ENCODE data around the gene DSC1. TPM values are rescaled to one million over a fixed set of nuclear protein-coding genes. Genes with fewer than 3 reads are reported as not detected.

DSC1 gene
- polyA plus RNA-seq, 1 donor (not counting 4 experiments of a cell fraction or from before 2014, with no cell fraction given) = 11.2 TPM

DNA sequence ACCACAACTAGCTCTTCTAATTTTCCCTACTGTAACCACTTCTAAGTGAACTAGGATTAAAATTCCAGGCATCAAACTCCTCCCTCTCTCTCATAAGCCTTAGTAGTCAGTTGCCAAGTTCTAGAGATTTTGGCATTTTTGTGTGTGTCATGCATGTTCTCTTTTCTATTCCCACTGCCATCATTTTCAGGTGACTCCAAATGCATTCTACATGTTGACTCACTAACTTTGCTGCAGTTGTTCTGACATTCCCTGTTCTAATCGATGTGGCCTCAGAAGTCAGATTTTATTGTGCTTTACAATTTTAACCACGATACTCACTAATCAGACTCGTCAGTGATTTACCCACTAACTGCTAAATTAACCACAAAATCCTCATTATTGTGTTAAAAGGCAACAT, 13.3 kb downstream of the DSC1 start:
- dilution Hi-C loops (cut with MboI; ENCODE audit: extremely low pct_ligation_motif_present, low sequenced_read_pairs) = no loop called here
- DNase-seq (ENCODE audit: low read depth, low spot score) = no peak

GRCh38 chr18:31148600-31148999, 14.1 kb downstream of the DSC1 start:
- no peak for FAIRE-seq
- H2AFZ ChIP-seq (ENCODE audit: control insufficient read depth, low read length) = no peak overlapping the region
- TF ChIP-seq EZH2 (IDR thresholded peaks at IDR 0.05; ENCODE audit: low read length) (no peak), CTCF (optimal IDR thresholded peaks at IDR 0.05 in 1 of 3, IDR thresholded peaks at IDR 0.05 in 1 of 3, conservative IDR thresholded peaks at IDR 0.05 in 1 of 3; ENCODE audit: extremely low read depth in 1 of 3, insufficient read depth in 2 of 3, low read length in 3 of 3) (no peak)

More for the DNA sequence above, 13.3 kb downstream of the DSC1 start:
- FAIRE-seq = no peak
- no peaks in the 10 kb centered on the region for H3K27me3 ChIP-seq (ENCODE audit: control insufficient read depth, extremely low read depth, insufficient read depth, low read length)
- H3K9me1 ChIP-seq (ENCODE audit: control insufficient read depth, extremely low read depth, insufficient read depth, low read length) = no peaks in the 10 kb centered on the region
- H3K27ac ChIP-seq (ENCODE audit: control insufficient read depth, insufficient read depth, low read length) = no peak overlapping the region
- no peak overlapping the region for H3K4me2 ChIP-seq (ENCODE audit: control insufficient read depth, extremely low read depth, insufficient read depth, low read depth, low read length)
- H2AFZ ChIP-seq (ENCODE audit: control insufficient read depth, low read length) = no peak overlapping the region
- no peak overlapping the region for H3K4me3 ChIP-seq (ENCODE audit: control insufficient read depth in 2 of 3, extremely low read depth in 1 of 3, insufficient read depth in 2 of 3, low read depth in 1 of 3, low read length in 3 of 3)
- no peaks in the 10 kb centered on the region for H3K36me3 ChIP-seq (ENCODE audit: control insufficient read depth in 2 of 2, extremely low read depth in 1 of 2, insufficient read depth in 2 of 2, low read length in 2 of 2)
- no peaks in the 10 kb centered on the region for H3K79me2 ChIP-seq (ENCODE audit: control insufficient read depth, insufficient read depth, low read length)
- TF ChIP-seq EZH2 (IDR thresholded peaks at IDR 0.05; ENCODE audit: low read length) = no peak
- no peak for TF ChIP-seq CTCF (optimal IDR thresholded peaks at IDR 0.05 in 1 of 3, IDR thresholded peaks at IDR 0.05 in 1 of 3, conservative IDR thresholded peaks at IDR 0.05 in 1 of 3; ENCODE audit: extremely low read depth in 1 of 3, insufficient read depth in 2 of 3, low read length in 3 of 3)
- no peaks in the 10 kb centered on the region for H3K9me3 ChIP-seq (ENCODE audit: control insufficient read depth, low read depth, low read length)
- no peak overlapping the region for H3K9ac ChIP-seq (ENCODE audit: control insufficient read depth, extremely low read depth, insufficient read depth, low read length)
- peaks cover 2% of the 10 kb centered on the region for H3K4me1 ChIP-seq (ENCODE audit: control insufficient read depth, extremely low read depth, insufficient read depth, low read length)
- no peaks in the 10 kb centered on the region for H4K20me1 ChIP-seq (ENCODE audit: control insufficient read depth, extremely low read depth, insufficient read depth, low read length)

More at GRCh38 chr18:31148600-31148999, 14.1 kb downstream of the DSC1 start:
- no peak overlapping the region for H3K27ac ChIP-seq (ENCODE audit: control insufficient read depth, insufficient read depth, low read length)
- H3K4me3 ChIP-seq (ENCODE audit: control insufficient read depth in 2 of 3, extremely low read depth in 1 of 3, insufficient read depth in 2 of 3, low read depth in 1 of 3, low read length in 3 of 3) = no peak overlapping the region
- DNase-seq (ENCODE audit: low read depth, low spot score) = no peak
- no peaks in the 10 kb centered on the region for H3K9me1 ChIP-seq (ENCODE audit: control insufficient read depth, extremely low read depth, insufficient read depth, low read length)
- no peaks in the 10 kb centered on the region for H3K36me3 ChIP-seq (ENCODE audit: control insufficient read depth in 2 of 2, extremely low read depth in 1 of 2, insufficient read depth in 2 of 2, low read length in 2 of 2)
- dilution Hi-C loops (cut with MboI; ENCODE audit: extremely low pct_ligation_motif_present, low sequenced_read_pairs) = no loop called here
- no peak overlapping the region for H3K9ac ChIP-seq (ENCODE audit: control insufficient read depth, extremely low read depth, insufficient read depth, low read length)
- H3K9me3 ChIP-seq (ENCODE audit: control insufficient read depth, low read depth, low read length) = no peaks in the 10 kb centered on the region
- H3K27me3 ChIP-seq (ENCODE audit: control insufficient read depth, extremely low read depth, insufficient read depth, low read length) = no peaks in the 10 kb centered on the region
- H3K4me2 ChIP-seq (ENCODE audit: control insufficient read depth, extremely low read depth, insufficient read depth, low read depth, low read length) = no peak overlapping the region
- no peaks in the 10 kb centered on the region for H3K79me2 ChIP-seq (ENCODE audit: control insufficient read depth, insufficient read depth, low read length)
- H3K4me1 ChIP-seq (ENCODE audit: control insufficient read depth, extremely low read depth, insufficient read depth, low read length) = no peaks in the 10 kb centered on the region
- H4K20me1 ChIP-seq (ENCODE audit: control insufficient read depth, extremely low read depth, insufficient read depth, low read length) = no peaks in the 10 kb centered on the region
